HG03196 (cell line): ENCODE results near the gene ZDHHC19.
"Not testable (repeated sequence)": the region's sequence is repeated elsewhere in the genome, so short reads cannot be mapped to it uniquely, and the experiment has no call there.

Source experiments
- ATAC-seq: cut with Tn5 transposase; IDR thresholded peaks from one replicate; pipeline ENCODE4 v1.9.1; 2021; ENCODE audit not compliant: unreplicated experiment

Gene ZDHHC19

DNA sequence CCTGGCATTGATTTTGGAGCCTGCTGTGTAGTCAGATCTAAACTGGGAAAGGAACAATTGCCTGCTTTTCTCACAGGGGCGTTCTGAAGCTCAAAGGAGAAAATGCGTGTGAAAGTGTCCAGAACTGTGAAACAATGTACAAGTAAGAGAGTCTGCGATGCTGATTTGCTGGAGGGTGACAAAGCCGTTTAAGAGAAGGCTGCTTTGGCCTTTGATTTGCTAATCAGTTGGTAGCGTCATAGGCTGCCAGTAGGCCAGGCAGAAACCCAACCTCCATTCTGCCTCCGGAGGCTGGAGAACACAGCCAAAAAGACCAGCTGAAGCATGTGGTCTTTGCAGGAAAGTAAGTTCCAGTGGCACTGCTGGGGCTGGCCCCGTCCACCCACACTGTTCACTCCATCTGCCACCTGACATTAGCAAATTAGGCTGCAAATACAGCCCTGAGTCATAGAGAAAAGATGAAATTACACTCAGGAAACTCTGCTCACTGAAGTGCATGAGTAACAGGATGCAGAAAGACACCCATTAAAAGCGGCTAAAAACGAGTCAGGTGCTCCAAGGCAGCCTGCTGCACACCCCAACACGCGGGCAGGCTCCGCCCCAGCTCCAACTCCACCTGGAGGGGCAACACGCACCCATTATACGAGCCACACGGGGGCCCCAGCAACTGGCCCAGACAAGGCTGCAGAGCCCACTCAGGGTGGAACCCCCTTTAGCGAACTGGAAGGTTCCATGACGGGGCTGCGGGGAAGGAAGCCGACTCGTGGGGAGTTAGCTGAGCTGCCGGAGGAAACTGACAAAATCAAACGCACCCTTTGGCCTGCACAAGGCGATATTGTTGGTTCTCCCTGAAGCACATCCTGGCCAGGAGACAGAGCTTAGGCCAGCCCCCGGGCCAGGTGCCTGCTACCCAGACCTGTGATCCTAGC lies 31.6 kb downstream of the ZDHHC19 start:
- peak; percentile 68 for ATAC-seq

DNA sequence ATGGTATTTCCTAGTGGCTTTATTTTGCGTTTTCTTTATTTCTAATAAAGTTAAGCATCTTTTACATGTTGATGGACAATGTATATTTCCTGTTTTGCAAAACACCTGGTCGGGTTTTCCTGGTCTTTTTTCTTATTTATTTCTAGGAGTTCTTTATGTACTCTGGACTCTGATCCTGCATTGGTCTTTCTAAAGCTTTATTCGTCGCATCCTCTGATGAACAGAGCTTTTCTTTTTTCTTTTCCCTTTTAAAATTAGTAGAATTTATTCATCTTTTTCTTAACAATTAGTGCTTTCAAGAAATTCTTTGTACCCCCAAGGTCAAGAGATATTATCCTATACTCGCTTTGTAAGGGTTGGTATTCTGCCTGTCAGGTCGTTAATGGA lies 32.2 kb downstream of the ZDHHC19 start:
- no peak for ATAC-seq

DNA sequence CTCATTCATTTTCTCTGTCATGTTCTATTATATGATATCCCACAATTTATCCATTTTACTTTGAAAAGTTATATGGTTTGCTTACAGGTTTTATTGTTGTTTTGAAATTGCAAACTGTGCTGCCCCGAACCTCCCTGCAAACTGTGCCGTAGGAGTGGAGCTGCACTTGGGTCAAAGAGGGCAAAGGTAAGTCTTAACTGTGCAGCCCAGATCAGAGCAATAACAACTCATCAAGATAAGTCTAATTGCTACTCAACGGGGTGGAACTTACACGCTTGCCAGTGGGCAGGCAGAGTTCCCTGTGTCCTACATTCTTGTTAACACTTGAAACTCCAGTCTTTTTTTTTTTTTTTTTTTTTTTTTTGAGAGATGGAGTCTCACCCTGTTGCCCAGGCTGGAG lies 33.2 kb downstream of the ZDHHC19 start:
- no peak for ATAC-seq

DNA sequence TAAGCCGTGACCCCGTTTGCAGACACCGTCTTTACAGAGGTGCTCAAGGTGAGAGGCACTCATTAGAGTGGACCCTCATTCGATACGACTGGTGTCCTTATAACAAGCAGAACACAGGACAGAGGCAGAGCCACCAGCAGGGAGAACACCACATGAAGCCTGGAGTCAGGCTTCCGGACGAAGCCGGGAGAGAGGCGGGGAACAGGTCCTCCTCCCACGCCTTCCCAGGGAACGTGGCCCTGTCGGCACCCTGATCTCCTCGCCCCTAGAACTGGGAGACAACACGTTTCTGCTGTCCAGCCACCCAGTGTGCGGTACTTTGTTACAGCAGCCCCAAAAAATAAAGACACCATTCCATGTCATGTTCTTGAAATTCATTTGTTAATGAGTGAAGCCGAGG lies 33.6 kb downstream of the ZDHHC19 start:
- ATAC-seq, result no peak

DNA sequence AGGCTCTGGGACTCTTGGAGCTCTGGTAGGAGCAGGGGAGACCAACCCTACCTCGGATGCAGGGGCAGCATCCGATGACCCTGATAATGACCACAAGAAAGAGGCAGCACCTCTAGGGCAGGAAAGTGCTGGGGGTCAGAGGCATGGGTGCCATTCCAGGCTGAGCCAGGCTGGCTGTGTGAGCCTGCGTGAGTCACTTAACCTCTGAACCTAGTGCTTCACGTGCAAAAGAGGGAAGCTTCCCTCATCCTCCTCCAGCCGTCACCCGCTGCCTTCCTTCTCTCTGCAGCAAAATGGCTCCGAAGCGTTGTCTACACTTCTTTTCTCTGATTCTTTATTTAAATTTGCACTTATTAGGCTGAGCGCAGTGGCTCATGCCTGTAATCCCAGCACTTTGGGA lies 35.5 kb downstream of the ZDHHC19 start:
- ATAC-seq, result no peak

DNA sequence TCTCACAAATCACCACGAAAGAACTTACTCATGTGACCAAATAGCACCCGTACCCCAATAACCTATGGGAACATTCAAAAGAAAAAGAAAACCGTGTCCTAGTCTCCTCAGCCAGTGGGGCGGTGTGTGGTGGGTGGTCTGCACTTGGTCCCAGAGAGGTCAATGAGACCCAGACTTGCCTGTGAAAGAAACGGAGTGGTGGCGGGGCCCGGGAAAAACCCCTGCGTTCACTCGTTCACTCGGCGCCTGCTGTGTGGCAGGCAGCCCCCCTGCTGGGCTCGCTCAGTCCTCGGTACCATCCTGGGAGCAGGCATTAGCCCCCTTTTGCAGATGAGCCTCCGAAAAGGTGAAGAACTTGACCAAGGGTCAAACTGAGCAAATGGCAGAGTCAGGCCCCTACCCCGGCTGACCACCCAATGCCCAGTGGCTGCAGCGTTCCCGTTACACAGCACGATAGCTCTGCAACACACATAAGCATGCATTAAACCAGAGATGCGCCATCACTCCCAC lies 36.0 kb downstream of the ZDHHC19 start:
- ATAC-seq, result no peak

DNA sequence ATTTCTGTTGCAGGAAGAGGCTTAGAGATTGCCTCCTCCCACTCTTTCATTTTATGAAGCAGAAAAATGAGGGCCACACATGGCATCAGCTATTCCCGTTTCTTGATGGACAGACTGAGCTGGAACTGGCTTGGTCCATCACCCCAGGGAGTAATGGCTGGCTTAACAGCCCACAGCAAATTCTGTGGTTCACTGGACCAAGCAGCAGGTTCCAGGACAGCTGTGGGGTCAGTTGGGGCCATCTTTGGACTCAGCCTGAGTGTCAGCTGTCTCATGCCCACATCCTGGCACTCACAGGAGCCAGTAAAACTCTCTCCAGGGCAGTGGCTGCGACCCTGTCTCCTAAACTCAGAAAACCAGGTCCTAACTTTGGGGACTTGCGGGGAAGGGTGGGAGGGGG lies 36.5 kb downstream of the ZDHHC19 start:
- no peak for ATAC-seq

DNA sequence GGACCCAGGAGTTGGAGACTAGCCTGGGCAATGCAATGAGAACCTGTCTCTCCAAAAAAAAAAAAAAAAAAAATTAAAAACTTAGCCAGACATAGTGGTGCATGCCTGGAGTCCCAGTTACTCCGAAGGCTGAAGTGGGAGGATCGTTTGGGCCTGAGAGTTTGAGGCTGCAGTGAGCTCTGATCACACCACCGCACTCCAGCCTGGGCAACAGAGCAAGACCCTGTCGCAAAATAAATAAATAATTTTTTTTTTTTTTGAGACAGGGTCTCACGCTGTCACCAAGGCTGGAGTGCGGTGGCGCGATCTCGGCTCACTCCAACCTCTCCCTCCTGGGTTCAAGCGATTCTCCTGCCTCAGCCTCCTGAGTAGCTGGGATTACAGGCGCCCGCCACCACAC lies 40.9 kb downstream of the ZDHHC19 start:
- not testable (repeated sequence) for ATAC-seq

DNA sequence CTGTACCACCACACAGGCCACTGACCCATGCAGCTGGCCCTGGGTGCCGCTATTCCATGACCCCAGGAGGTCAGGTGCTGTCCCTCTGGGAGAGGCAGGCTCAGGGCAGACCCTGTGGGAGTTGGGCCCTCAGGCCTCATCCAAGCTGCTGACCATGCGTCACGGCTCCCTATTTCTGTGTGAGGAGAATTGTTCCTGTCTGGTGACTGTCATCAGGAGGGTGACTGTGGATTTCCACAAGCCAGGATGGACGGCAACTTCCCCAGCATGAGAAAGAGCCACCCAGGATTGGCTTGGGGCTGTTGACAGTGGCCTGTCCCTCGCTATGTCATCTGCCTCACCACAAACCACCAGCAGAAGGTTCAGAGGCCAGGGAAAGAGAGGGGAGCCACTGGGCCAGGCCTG lies 41.4 kb downstream of the ZDHHC19 start:
- ATAC-seq, result no peak

DNA sequence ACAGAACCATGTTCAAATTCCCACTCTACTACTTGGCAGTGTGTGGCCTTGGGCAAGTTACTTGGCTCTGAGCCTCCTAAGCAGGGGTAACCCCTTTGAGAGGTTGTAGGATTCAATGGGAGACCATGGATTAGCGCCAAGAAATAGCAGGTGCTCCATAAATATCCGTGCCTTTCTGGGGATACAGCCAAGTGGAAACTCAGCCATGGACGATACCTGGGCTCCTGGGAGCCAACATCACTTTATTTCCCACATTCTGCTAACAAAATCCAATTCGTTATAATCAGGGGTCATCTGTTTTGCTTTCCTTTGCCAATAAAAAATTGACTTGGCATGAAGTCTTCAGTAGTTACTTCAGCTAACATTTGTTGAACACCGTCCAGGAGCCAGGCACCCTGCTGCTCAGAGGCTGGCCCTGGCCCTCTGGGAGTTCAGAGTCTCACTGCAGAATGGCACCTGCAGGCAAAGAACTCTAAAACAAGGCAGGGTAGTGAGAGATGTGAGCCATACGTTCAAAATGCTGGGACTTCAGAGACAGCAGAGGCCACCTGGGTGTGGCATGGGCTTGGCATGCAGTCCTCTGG lies 42.3 kb downstream of the ZDHHC19 start:
- ATAC-seq, result no peak

DNA sequence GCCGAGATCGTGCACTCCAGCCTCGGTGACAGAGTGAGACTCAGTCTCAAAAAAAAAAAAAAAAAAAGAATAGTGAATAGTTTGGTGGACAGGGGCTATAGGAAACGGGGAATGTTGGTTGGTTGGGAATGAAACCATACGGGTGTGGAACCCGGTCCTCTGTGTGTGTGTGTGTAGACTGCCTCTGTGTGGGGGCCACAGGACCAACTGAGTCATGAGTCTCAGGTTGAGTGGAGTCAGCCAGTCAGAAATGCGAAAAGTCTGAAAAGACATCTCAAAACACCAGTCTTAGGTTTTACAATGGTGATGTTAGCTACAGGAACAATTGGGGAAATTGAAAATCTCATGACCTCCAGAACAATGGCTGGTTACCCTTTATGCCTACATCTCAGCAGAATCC lies 44.5 kb downstream of the ZDHHC19 start:
- ATAC-seq, result no peak

DNA sequence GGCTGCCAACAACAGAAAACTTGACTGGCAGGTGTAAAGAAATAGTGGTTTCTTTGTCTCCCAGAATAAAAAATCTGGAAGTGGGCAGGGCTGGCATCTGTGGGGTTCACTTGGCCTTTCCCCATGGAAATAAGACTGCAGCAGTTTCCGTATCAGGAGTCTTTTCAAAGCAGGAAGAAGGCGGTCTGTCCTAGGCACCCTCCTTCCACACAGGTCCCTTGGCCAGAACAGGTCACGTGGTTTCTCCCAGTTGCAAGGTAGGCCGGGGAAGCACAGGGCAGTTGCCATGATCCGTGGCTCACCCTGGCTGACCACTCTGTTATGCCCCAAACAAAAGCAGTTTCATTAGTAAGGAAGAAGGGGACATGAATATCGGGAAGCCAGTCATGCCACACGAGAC lies 45.4 kb downstream of the ZDHHC19 start:
- ATAC-seq, result no peak

DNA sequence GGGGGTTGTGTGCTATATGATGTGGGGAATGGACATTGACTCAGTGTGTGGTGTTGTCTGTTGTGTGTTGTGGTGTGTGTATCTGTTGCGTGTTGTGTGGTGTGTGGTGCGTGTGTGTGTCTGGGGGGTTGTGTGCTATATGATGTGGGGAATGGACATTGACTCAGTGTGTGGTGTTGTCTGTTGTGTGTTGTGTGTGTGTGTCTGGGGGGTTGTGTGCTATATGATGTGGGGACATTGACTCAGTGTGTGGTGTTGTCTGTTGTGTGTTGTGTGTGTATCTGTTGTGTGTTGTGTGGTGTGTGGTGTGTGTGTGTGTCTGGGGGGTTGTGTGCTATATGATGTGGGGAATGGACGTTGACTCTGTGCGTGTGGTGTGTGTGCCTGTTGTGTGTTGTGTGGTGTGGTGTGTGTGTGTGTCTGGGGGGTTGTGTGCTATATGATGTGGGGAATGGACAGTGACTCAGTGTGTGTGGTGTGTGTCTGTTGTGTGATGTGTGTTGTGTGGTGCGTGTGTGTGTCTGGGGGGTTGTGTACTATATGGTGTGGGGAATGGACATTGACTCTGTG lies 46.1 kb downstream of the ZDHHC19 start:
- ATAC-seq, result not testable (repeated sequence)

DNA sequence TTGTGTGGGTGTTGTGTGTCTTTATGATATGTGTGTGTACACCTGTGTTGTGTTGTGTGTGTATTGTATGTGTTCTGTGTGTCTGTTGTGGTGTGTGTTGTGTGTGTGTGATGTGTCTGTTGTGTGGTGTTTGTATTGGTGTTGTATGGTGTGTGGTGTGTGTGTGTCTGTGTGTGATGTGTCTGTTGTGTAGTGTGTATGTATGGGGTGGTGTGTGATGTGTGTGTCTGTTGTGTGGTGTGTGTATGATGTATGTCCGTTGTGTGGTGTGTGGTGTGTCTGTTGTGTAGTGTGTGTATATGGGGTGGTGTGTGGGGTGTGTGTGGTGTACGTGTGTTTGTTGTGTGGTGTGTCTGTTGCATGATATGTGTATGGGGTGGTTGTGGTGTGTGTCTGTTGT lies 46.6 kb downstream of the ZDHHC19 start:
- no peak for ATAC-seq

DNA sequence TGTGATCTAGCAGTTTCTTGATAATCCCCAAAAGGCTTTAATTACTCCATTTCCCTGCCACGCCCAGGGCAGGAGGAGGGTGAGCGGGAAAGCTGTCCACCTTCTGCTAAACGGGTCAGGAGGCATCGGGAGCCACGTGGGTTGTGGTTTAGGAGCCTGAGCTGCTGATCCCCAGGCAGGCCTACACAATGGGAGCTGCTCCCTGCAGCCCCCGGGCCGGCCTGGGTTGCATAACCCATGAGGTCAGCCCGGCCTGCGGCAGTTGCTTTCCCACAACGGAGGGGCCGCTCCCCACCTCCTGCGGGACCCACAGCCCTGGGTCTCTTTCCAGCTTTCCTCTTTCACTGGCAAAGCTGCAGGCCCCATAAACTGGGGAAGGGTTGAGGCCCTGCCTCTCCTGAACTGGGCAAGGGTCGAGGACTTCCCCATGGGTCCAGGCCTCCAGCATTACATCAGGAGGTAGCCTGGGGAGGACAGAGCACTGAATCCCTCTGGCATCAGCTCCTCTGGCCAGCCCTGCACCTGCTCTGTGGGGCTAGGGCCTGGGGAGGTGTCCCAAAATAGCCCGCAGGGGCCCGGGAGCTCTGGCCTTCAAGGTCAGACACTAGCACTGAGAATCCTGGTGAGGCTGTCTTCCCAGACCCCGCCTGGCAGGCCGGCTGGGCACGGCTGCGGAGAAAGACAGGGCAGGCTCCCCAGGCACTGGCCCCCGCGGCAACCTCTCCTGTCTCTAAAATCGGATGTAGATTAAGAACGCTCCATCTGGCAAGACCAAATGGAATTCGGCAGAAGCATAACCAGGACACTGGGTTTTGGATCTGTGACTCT lies 47.3 kb downstream of the ZDHHC19 start:
- ATAC-seq, result no peak

DNA sequence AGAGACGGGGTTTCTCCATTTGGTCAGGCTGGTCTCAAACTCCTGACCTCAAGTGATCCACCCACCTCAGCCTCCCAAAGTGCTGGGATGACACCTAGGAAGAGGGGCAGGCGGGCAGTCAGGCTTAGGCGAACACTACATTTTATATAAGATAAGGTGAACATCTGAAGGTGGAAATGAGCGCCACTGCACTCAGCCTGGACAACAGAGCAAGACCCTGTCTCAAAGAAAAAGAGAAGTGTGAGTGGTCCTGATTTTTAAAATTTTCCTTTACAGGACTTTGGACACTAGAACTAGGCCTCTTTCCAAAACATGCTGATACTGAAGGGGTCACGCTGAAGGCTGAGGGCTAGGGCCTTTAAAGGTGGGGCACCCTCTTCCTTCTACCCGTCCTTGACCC lies 48.0 kb downstream of the ZDHHC19 start:
- no peak for ATAC-seq

DNA sequence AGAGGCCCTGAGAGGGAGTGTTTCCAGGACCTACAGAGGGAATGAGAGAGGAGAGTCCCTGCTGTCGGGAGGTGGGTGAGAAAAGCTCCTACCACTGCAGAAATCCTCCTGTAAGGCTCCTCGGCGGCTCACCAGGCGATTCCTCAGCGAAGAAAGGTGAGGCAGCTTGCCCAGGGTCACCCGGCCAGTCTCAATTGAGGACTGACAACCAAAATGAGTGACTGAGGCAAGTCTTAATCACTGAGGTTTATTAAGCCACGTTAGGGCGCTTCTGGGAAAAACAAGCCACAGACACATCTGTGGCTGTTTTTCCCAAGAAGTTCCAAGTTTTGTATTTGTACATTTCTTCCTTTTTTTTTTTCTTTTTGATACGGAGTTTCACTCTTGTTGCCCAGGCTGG lies 48.5 kb downstream of the ZDHHC19 start:
- no peak for ATAC-seq

DNA sequence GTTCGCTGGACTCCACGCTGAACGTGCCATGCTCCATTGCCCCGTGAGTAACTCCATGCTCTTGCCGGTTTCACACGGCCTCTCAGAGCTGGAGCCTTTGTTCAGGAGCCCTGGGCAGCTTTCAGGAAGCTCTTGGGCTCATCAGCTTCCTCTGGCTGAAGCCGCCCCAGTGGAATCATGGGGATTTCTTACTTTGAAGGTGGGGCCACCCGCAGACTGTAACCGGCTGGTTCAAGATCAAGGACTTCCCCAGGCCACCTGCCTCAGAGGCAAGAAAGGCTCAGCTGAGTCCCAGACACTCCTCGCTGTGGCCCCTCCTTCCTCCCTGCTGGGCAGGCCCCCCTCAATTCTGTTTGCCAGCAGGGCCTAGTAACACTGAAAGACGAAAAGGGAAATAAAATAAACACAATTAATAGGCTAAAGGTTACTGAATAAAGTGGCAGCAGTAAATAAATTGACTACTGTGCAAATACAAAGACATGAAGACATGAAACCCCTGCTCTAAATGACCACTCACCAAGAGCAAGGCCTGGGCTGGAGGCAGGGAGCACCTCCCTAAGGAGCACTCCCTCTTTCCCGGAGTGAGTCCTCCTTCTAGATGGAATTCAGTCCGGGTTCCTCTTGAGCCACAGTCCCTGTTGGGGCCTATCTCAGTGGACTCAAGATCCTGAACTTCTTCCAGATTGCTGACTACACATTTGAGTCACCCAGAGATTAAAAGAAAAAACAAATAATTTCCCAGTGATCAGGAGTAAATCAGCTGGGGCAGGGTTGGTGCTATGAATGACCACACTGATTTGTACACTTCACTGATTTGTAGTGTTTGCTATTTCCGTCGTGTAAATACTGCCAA lies 51.0 kb downstream of the ZDHHC19 start:
- ATAC-seq, result peak; percentile 93

DNA sequence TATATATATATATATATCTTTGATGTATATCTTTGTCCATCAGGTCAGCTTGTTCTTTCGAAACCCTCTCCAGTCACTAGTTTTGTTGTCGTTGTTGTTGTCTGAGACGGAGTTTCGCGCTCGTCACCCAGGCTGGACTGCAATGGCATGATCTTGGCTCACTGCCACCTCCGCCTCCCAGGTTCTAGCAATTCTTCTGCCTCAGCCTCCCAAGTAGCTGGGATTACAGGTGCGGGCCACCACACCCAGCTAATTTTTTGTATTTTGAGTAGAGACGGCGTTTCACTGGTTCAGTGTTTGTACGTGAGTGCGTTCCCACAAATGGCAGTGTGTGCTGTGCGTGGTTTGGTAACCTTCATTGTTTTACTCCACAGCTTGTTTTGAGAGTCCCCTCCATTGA lies 51.7 kb downstream of the ZDHHC19 start:
- ATAC-seq, result no peak

DNA sequence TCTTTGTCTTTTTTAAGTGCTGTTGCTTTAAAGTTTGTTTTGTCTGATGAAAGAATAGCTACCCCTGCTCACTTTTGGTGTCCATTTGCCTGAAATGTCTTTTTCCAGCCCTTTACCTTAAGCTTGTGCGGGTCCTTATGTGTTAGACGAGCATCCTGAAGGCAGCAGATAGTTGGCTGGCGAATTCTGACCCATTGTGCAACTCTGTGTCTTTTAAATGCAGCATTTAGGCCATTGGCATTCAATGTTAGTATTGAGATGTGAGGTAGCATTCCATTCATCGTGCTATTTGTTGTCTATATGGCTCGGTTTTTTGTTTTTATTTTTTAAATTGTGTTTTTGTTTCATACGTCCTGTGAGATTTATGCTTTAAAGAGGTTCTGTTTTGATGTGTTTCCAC lies 55.0 kb downstream of the ZDHHC19 start:
- ATAC-seq, result no peak
